DND-41 (cell line): ENCODE measurements around the gene PACRG.
"Not testable (repeated sequence)": the region's sequence is repeated elsewhere in the genome, so short reads cannot be mapped to it uniquely, and the experiment has no call there.

Experiments used
- ATAC-seq: fragments of 200-7000 bp; cut with Tn5 transposase; 3 replicates; pipeline ENCODE4 v1.9.1; 2021; ENCODE audit warnings: low read depth; ENCODE audit not compliant: insufficient read depth
- DNase-seq: peaks from one replicate; pipeline ENCODE4 v3.0.0-alpha.2; 2020
- H2AFZ ChIP-seq: 2 replicates; pipeline ENCODE4 v1.6.0; 2012; ENCODE audit warnings: low read depth, low read length
- H3K27ac ChIP-seq: 2 replicates; pipeline ENCODE4 v1.5.1; 2012; ENCODE audit warnings: low read length, inconsistent platforms
- H3K27me3 ChIP-seq: fragments of 200-600 bp; sonication (generic); 2 replicates; pipeline ENCODE4 v1.6.0; 2012; ENCODE audit warnings: low read length, mild to moderate bottlenecking, inconsistent platforms; ENCODE audit not compliant: insufficient read depth, poor library complexity
- H3K36me3 ChIP-seq: 2 replicates; pipeline ENCODE4 v1.5.1; 2012; ENCODE audit warnings: low read length, inconsistent platforms; ENCODE audit not compliant: insufficient read depth
- H3K4me1 ChIP-seq: 2 replicates; pipeline ENCODE4 v1.5.1; 2012; ENCODE audit warnings: mild to moderate bottlenecking, low read length; ENCODE audit not compliant: insufficient read depth
- H3K4me2 ChIP-seq: 2 replicates; pipeline ENCODE4 v1.6.0; 2012; ENCODE audit warnings: mild to moderate bottlenecking, moderate library complexity, low read length, inconsistent platforms; ENCODE audit not compliant: insufficient read depth
- H3K4me3 ChIP-seq, 2 experiments: fragments of 200-600 bp in 1 of 2; shearing (Covaris generic) in 1 of 2; 2 replicates each; pipeline ENCODE4 v1.5.1; 2012 to 2016; ENCODE audit warnings: inconsistent platforms in 2 of 2, low read length in 2 of 2, mild to moderate bottlenecking in 2 of 2, low read depth in 1 of 2, moderate library complexity in 1 of 2
- H3K79me2 ChIP-seq: 2 replicates; pipeline ENCODE4 v1.6.0; 2012; ENCODE audit warnings: low read length, inconsistent platforms; ENCODE audit not compliant: insufficient read depth
- H3K9ac ChIP-seq: 2 replicates; pipeline ENCODE4 v1.6.0; 2012; ENCODE audit warnings: low read depth, mild to moderate bottlenecking, inconsistent platforms, low read length, moderate library complexity
- H3K9me3 ChIP-seq: 2 replicates; pipeline ENCODE4 v1.5.1; 2012; ENCODE audit warnings: low read length, moderate library complexity, mild to moderate bottlenecking, inconsistent platforms; ENCODE audit not compliant: insufficient read depth, severe bottlenecking
- H4K20me1 ChIP-seq: 2 replicates; pipeline ENCODE4 v1.6.0; 2012; ENCODE audit warnings: low read length; ENCODE audit not compliant: insufficient read depth
- EZH2 ChIP-seq: IDR thresholded peaks from 3 replicates; pipeline ENCODE4 v1.6.1; 2012; ENCODE audit warnings: borderline replicate concordance, low read depth, mild to moderate bottlenecking, moderate library complexity, low read length, inconsistent platforms; ENCODE audit not compliant: severe bottlenecking
- TF ChIP-seq, protein P1 (sequence below): IDR thresholded peaks from 2 replicates; pipeline ENCODE4 v1.5.1; 2012; ENCODE audit warnings: borderline replicate concordance, low read length, moderate library complexity, mild to moderate bottlenecking; ENCODE audit not compliant: poor library complexity, severe bottlenecking; ENCODE audit errors: extremely low read depth

PACRG gene

GRCh38 chr6:163314791-163315470 lies 587.2 kb downstream of the PACRG start:
- Histone ChIP-seq H3K4me1 (no peaks in the 10 kb centered on the region), H3K36me3 (no peaks in the 10 kb centered on the region), H3K4me3 (no peak overlapping the region), H3K9me3 (no peaks in the 10 kb centered on the region), H4K20me1 (no peaks in the 10 kb centered on the region), H3K27me3 (no peaks in the 10 kb centered on the region), H3K79me2 (no peaks in the 10 kb centered on the region), H3K4me2 (no peak overlapping the region), H3K27ac (no peak overlapping the region), H3K9ac (no peak overlapping the region), H2AFZ (no peak overlapping the region)
- ATAC-seq (no peak), DNase-seq (no peak)
- TF ChIP-seq, protein P1, sequence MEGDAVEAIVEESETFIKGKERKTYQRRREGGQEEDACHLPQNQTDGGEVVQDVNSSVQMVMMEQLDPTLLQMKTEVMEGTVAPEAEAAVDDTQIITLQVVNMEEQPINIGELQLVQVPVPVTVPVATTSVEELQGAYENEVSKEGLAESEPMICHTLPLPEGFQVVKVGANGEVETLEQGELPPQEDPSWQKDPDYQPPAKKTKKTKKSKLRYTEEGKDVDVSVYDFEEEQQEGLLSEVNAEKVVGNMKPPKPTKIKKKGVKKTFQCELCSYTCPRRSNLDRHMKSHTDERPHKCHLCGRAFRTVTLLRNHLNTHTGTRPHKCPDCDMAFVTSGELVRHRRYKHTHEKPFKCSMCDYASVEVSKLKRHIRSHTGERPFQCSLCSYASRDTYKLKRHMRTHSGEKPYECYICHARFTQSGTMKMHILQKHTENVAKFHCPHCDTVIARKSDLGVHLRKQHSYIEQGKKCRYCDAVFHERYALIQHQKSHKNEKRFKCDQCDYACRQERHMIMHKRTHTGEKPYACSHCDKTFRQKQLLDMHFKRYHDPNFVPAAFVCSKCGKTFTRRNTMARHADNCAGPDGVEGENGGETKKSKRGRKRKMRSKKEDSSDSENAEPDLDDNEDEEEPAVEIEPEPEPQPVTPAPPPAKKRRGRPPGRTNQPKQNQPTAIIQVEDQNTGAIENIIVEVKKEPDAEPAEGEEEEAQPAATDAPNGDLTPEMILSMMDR, result no peak
- no peak for TF ChIP-seq EZH2

DNA sequence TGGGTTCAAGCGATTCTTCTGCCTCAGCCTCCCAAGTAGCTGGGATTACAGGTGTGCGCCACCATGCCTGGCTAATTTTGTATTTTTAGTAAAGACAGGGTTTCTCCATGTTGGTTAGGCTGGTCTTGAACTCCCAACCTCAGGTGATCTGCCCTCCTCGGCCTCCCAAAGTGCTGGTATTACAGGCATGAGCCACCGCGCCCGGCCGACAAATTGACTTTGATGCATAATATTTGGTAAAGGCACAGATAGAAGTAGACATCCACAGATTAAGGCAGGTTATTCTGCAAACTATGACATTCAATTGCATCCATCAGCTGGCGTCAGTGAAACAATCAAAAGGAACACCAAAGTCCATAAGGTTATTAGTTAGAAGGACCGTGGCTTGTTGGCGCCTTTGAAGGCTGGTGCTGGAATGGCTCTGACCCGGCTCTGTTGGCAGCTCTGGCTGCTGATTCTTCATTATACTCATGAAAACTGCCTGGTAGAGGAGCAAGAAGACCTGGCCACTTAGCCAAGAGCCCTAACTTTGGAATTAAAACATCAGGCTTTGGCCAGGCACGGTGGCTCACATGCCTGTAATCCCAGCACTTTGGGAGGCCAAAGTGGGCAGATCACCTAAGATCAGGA lies 589.2 kb downstream of the PACRG start:
- not testable (repeated sequence) for H3K4me3 ChIP-seq, H3K9me3 ChIP-seq, H4K20me1 ChIP-seq, ATAC-seq, H3K27me3 ChIP-seq, H3K36me3 ChIP-seq, H3K9ac ChIP-seq, H3K4me2 ChIP-seq, H2AFZ ChIP-seq, H3K79me2 ChIP-seq, H3K4me1 ChIP-seq, H3K27ac ChIP-seq, DNase-seq

DNA sequence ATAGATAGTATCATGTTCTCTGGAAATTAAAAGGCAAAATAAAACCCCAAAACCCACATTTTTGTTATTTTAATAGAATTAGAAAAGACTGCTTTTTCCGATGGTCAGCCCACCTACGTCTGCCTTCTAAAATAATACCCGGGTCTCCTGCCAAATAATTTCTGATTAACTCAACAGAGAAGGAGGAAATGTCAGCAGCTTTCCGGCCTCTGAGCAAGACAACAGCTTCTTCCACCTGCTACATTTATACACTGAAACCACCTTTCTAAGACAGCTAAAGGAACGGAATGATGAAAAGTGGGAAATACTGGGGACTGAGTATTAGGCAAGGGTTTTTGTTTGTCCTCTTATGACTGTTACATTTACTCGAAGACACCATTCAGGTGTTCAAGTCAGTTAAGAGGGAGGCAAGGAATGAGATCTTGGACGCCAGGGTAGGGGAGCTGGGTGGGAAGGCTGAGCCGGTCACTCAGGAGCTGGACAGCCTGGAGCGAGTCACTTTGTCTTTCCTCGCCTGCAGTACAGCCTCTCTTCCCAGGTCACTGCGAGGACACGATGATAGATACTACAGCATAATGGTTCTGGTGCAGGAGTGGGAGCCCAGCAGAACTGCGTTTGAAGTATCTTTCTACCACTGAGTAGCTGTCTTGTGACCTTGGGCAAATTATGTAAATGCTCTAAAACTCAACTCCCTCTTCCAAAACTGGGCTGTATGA lies 590.5 kb downstream of the PACRG start:
- no peaks in the 10 kb centered on the region for H3K79me2 ChIP-seq
- DNase-seq (no peak), ATAC-seq (no peak)
- no peaks in the 10 kb centered on the region for H3K27me3 ChIP-seq
- no peak overlapping the region for H3K9ac ChIP-seq
- no peak overlapping the region for H3K4me3 ChIP-seq
- no peak overlapping the region for H3K4me2 ChIP-seq
- no peak overlapping the region for H3K27ac ChIP-seq
- no peaks in the 10 kb centered on the region for H3K36me3 ChIP-seq
- peaks cover 2% of the 10 kb centered on the region for H3K9me3 ChIP-seq
- no peak overlapping the region for H2AFZ ChIP-seq
- H4K20me1 ChIP-seq, result no peaks in the 10 kb centered on the region
- no peaks in the 10 kb centered on the region for H3K4me1 ChIP-seq
- TF ChIP-seq, protein P1, result no peak
- no peak for TF ChIP-seq EZH2

DNA sequence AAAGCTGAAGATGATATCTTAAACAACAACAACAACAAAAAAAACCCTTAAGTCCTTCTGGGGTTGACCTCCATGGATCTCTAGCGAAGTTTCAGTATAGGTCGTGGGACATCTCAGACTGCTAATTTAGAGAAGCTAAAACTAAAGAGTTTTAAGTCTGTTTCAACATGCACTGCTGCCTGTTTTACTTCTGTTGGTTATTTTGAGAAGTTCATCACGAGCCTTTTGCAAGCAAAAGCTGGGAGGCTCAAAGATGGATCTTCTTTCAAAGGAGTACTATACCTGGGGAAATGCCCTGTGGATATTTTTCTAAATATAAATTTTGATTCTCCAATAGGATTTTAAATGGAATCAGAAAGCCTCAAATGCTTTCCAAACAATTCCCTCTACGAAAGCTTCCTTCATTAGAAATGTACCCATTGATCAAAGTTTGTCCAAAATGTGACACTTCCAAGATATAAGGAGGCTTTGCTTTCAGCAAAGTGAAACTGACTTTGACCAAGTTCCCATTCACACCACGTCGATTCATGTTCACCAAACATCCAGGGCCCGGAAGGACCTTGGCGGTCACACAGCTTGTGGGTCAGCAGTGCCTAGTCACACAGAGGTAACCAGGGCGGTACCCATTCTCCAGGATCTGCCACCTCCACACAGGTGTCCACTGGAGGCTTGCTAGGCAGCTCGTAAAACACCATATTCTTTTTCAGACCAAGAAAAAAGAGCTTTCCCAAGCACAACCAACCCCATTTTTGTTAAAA lies 592.0 kb downstream of the PACRG start:
- Histone ChIP-seq H3K27me3 (no peaks in the 10 kb centered on the region), H3K4me3 (no peak overlapping the region), H3K4me2 (no peak overlapping the region), H3K9me3 (peaks cover 2% of the 10 kb centered on the region), H2AFZ (no peak overlapping the region), H3K27ac (no peak overlapping the region), H3K79me2 (no peaks in the 10 kb centered on the region), H4K20me1 (no peaks in the 10 kb centered on the region), H3K36me3 (no peaks in the 10 kb centered on the region), H3K9ac (no peak overlapping the region), H3K4me1 (no peaks in the 10 kb centered on the region)
- ATAC-seq (no peak), DNase-seq (no peak)
- TF ChIP-seq, protein P1, result no peak
- no peak for TF ChIP-seq EZH2
